ENCODE measurements around the gene CLBA1. TPM values are rescaled to one million over a fixed set of nuclear protein-coding genes. Genes with fewer than 3 reads are reported as not detected.

Gene CLBA1
- total RNA-seq, 5 donors from 2014 or later (not counting 1 experiment from before 2014, with no cell fraction given): 1.2 to 3.4 (median 2.7) TPM

DNA sequence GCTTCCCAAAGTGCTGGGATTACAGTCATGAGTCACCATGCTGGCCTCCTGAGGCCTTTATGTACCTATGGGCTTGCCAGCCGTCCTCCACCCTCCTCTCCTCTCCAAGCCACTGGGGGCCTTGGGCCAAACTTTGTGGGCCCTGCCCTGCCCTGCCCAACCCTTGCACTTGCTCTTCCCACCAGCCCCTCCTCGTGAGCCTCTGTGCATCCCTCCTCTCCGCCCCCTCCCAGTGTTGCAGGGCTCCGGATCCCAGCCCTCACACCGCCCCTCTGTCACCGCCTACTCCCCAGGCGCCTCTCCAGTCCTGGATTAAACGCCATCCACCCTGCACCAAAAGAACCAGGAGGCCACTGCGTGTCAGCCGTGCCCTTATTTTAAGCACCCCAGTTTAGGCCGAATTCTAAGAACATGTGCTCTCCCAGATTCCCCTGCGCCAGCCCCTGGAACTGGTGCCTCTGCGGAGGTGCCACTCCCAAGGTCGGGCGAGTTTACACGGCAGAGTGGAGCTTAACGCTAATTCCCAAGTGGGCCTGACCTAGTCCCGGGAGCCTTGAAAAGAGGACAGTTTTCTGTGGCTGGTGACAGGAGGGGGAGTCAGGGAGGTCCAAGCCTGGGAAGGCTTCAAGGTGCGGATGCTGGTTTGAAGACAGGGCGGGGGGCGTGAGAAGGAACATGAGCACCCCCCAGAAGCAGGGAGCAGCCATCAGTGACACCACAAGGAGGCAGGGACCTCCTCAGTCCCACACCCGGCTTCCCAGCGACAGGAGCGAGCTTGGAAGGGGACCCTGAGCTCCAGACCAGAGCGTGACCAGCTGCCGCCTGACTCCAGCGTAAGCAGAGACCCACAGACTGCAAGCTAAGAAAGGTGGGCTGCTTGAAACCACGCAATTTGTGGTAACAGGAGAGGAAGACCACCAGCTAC is 56.5 kb downstream of the CLBA1 start:
- no peaks in the 10 kb centered on the region for H3K36me3 Mint-ChIP-seq
- H3K9me3 ChIP-seq: no peaks in the 10 kb centered on the region
- no peak overlapping the region for H3K27ac ChIP-seq (ENCODE audit: low read length)
- peaks cover 0 to 3% of the 10 kb centered on the region in 2 donors for H3K27me3 Mint-ChIP-seq
- peaks cover 12 to 17% (median 13%) of the 10 kb centered on the region in 3 donors for H3K4me1 Mint-ChIP-seq
- peaks cover 4 to 13% of the 10 kb centered on the region in 2 experiments for H3K4me1 ChIP-seq (ENCODE audit: control insufficient read depth in 1 of 2, extremely low read depth in 1 of 2, insufficient read depth in 2 of 2, low read length in 2 of 2)
- 94% methylated on average over 24 of the region's 28 CpGs for WGBS (ENCODE audit: insufficient coverage)
- no peak for ATAC-seq (replicated peaks in 1 of 4)
- peaks cover 0 to 18% of the 10 kb centered on the region in 2 experiments for H3K27me3 ChIP-seq (replicated peaks in 1 of 2; ENCODE audit: control insufficient read depth in 2 of 2, extremely low read depth in 1 of 2, insufficient read depth in 2 of 2, low read length in 1 of 2)
- no peak overlapping the region for H3K4me3 Mint-ChIP-seq
- CTCF ChIA-PET: interaction anchor here in 1 of 2 donors (0.7 to 1.1 kb wide), 2 partner anchors 20 to 1169 kb away, joined by 3 to 5 read pairs; no protein-coding TSS in a partner anchor
- H3K36me3 ChIP-seq (ENCODE audit: control insufficient read depth in 2 of 2, extremely low read depth in 1 of 2, insufficient read depth in 1 of 2, low read length in 1 of 2): no peaks in the 10 kb centered on the region
- no peak overlapping the region for H3K4me3 ChIP-seq (ENCODE audit: control insufficient read depth in 1 of 2, extremely low read depth in 1 of 2, low read length in 1 of 2)
- H3K27ac Mint-ChIP-seq: no peak overlapping the region
- DNase-seq: no peak
- H3K9me3 Mint-ChIP-seq: no peaks in the 10 kb centered on the region
- POLR2A ChIA-PET: interaction anchor here in 1 of 2 donors (0.6 kb wide), 1 partner anchor 23 kb away, joined by 4 read pairs; no protein-coding TSS in a partner anchor

DNA sequence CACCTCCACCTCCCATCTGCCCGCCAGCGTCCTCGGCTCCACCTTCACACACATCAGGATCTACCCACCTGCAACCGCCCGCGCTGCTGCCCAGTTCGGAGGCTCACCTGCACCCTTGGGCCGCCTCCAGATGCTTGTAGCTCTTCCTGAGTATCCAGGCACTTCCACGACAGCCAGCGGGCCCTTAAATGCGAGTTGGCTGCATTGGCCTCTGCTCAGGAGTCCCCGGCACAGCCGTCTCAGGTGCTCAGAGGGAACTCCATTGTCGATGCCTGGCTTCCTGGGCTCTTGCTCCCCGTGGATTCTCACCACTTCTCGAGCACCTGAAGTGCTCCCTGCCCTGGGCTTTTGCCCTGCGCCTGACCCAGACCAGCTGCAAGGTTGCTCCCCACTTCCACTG is 57.2 kb downstream of the CLBA1 start:
- Histone ChIP-seq H3K4me3 (ENCODE audit: control insufficient read depth in 1 of 2, extremely low read depth in 1 of 2, low read length in 1 of 2) (no peak overlapping the region), H3K27ac (ENCODE audit: low read length) (no peak overlapping the region), H3K4me1 (ENCODE audit: control insufficient read depth in 1 of 2, extremely low read depth in 1 of 2, insufficient read depth in 2 of 2, low read length in 2 of 2) (peaks cover 4 to 13% of the 10 kb centered on the region in 2 experiments), H3K9me3 (no peaks in the 10 kb centered on the region), H3K27me3 (replicated peaks in 1 of 2; ENCODE audit: control insufficient read depth in 2 of 2, extremely low read depth in 1 of 2, insufficient read depth in 2 of 2, low read length in 1 of 2) (peaks cover 0 to 18% of the 10 kb centered on the region in 2 experiments), H3K36me3 (ENCODE audit: control insufficient read depth in 2 of 2, extremely low read depth in 1 of 2, insufficient read depth in 1 of 2, low read length in 1 of 2) (no peaks in the 10 kb centered on the region)
- peaks cover 12 to 17% (median 13%) of the 10 kb centered on the region in 3 donors for H3K4me1 Mint-ChIP-seq
- 91% methylated on average over 17 of the region's 17 CpGs for WGBS (ENCODE audit: insufficient coverage)
- no peaks in the 10 kb centered on the region for H3K9me3 Mint-ChIP-seq
- ATAC-seq (replicated peaks in 1 of 4): no peak
- no peak overlapping the region for H3K27ac Mint-ChIP-seq
- H3K27me3 Mint-ChIP-seq: peaks cover 0 to 3% of the 10 kb centered on the region in 2 donors
- H3K36me3 Mint-ChIP-seq: no peaks in the 10 kb centered on the region
- no peak for DNase-seq
- ChIA-PET CTCF (interaction anchor here (1.0 to 1.1 kb wide), 2 partner anchors 14 to 21 kb away, joined by 3 read pairs; no protein-coding TSS in a partner anchor), POLR2A (interaction anchor here in 1 of 2 donors (0.6 kb wide), 1 partner anchor 24 kb away, joined by 4 read pairs; no protein-coding TSS in a partner anchor)
- H3K4me3 Mint-ChIP-seq: no peak overlapping the region

- no peaks in the 10 kb centered on the region for H3K36me3 Mint-ChIP-seq
- peaks cover 0 to 3% of the 10 kb centered on the region in 2 donors for H3K27me3 Mint-ChIP-seq
- H3K27ac ChIP-seq (ENCODE audit: low read length): no peak overlapping the region
- peaks cover 0 to 18% of the 10 kb centered on the region in 2 experiments for H3K27me3 ChIP-seq (replicated peaks in 1 of 2; ENCODE audit: control insufficient read depth in 2 of 2, extremely low read depth in 1 of 2, insufficient read depth in 2 of 2, low read length in 1 of 2)
- H3K4me3 Mint-ChIP-seq: no peak overlapping the region
- POLR2A ChIA-PET: no interaction called here
- CTCF ChIA-PET: interaction anchor here (1.0 to 1.3 kb wide), 3 partner anchors 13 to 69 kb away, joined by 3 to 6 read pairs (median 3); no protein-coding TSS in a partner anchor
- H3K4me1 Mint-ChIP-seq: peaks cover 12 to 17% (median 13%) of the 10 kb centered on the region in 3 donors
- no peaks in the 10 kb centered on the region for H3K9me3 Mint-ChIP-seq
- peaks cover 4 to 13% of the 10 kb centered on the region in 2 experiments for H3K4me1 ChIP-seq (ENCODE audit: control insufficient read depth in 1 of 2, extremely low read depth in 1 of 2, insufficient read depth in 2 of 2, low read length in 2 of 2)
- no peak for ATAC-seq (replicated peaks in 1 of 4)
- no peak overlapping the region for H3K27ac Mint-ChIP-seq
- DNase-seq: no peak
- H3K9me3 ChIP-seq: no peaks in the 10 kb centered on the region
- H3K36me3 ChIP-seq (ENCODE audit: control insufficient read depth in 2 of 2, extremely low read depth in 1 of 2, insufficient read depth in 1 of 2, low read length in 1 of 2): peaks cover 0 to under 1% of the 10 kb centered on the region in 2 donors
- H3K4me3 ChIP-seq (ENCODE audit: control insufficient read depth in 1 of 2, extremely low read depth in 1 of 2, low read length in 1 of 2): no peak overlapping the region
- WGBS (ENCODE audit: insufficient coverage): 83% methylated on average over 3 of the region's 7 CpGs
These were observed 58.1 kb downstream of the CLBA1 start for GRCh38 chr14:105043641-105044040.

Other genes starting within 250 kb of the CLBA1 start
- gene SIVA1, start 232.6 kb upstream of the CLBA1 start, total RNA-seq: 10 to 100 TPM; 62.3 to 93.5 (median 79.5) TPM
- 100 to 1,000 TPM in 2 of 5 donors, 10 to 100 TPM in 3; 68.4 to 113 (median 99.7) TPM for gene AKT1, start 190.0 kb upstream of the CLBA1 start, total RNA-seq
- gene ZBTB42, start 184.7 kb upstream of the CLBA1 start, total RNA-seq: 10 to 100 TPM in 1 of 5 donors, 1 to 10 TPM in 4; 3.5 to 10.5 (median 9.4) TPM
- 10 to 100 TPM in 1 of 5 donors, 1 to 10 TPM in 4; 2.8 to 11.2 (median 6.9) TPM for gene CEP170B, start 120.5 kb upstream of the CLBA1 start, total RNA-seq
- gene PLD4, start 60.9 kb upstream of the CLBA1 start, total RNA-seq: 1 to 10 TPM in 4 of 5 donors, under 1 TPM in 1; 0.65 to 4.9 (median 3.9) TPM
- under 1 TPM in 3 of 5 donors, not detected in 2; 0.20 to 0.38 (median 0.22) TPM for gene AHNAK2, start 7.4 kb upstream of the CLBA1 start, total RNA-seq
- 10 to 100 TPM; 13.0 to 20.1 (median 15.8) TPM for gene CDCA4, start 35.3 kb downstream of the CLBA1 start, total RNA-seq
- gene GPR132, start 79.6 kb downstream of the CLBA1 start, total RNA-seq: 10 to 100 TPM; 47.0 to 58.0 (median 49.7) TPM
- gene JAG2, start 183.0 kb downstream of the CLBA1 start, total RNA-seq: 1 to 10 TPM in 4 of 5 donors, under 1 TPM in 1; 0.76 to 1.9 (median 1.2) TPM
- gene NUDT14, start 195.5 kb downstream of the CLBA1 start, total RNA-seq: 10 to 100 TPM; 10.0 to 25.5 (median 20.2) TPM